GM19043 (cell line): Measurements from ENCODE around the gene ZCCHC17.
"Not testable (repeated sequence)": the region's sequence is repeated elsewhere in the genome, so short reads cannot be mapped to it uniquely, and the experiment has no call there.

Source experiments
- ATAC-seq: cut with Tn5 transposase; IDR thresholded peaks from one replicate; pipeline ENCODE4 v1.9.1; 2021; ENCODE audit warnings: low read depth; ENCODE audit not compliant: unreplicated experiment

ZCCHC17 gene

GRCh38 chr1:31366796-31367195 is 70.0 kb downstream of the ZCCHC17 start:
- ATAC-seq: no peak

GRCh38 chr1:31368611-31369107 is 71.8 kb downstream of the ZCCHC17 start:
- no peak for ATAC-seq

- no peak for ATAC-seq
These were observed 73.2 kb downstream of the ZCCHC17 start for GRCh38 chr1:31370021-31370420.

- no peak for ATAC-seq
These were observed 73.7 kb downstream of the ZCCHC17 start for GRCh38 chr1:31370565-31370964.

GRCh38 chr1:31371121-31371959 is 74.5 kb downstream of the ZCCHC17 start:
- no peak for ATAC-seq

GRCh38 chr1:31372051-31372450 is 75.2 kb downstream of the ZCCHC17 start:
- no peak for ATAC-seq

- no peak for ATAC-seq
These were observed 75.9 kb downstream of the ZCCHC17 start for GRCh38 chr1:31372751-31373055.

GRCh38 chr1:31373056-31373896 is 76.4 kb downstream of the ZCCHC17 start, which contains the start of gene FABP3:
FABP3 (minus strand) TSS chr1:31373076; CDS start chr1:31373014, 62 bp downstream.
- no peak for ATAC-seq

- no peak for ATAC-seq
These were observed 77.2 kb downstream of the ZCCHC17 start for GRCh38 chr1:31373897-31374486.

- ATAC-seq: no peak
These were observed 77.8 kb downstream of the ZCCHC17 start for GRCh38 chr1:31374511-31375196.

GRCh38 chr1:31376375-31377134 is 79.7 kb downstream of the ZCCHC17 start:
- ATAC-seq: no peak

GRCh38 chr1:31377364-31377863 is 80.6 kb downstream of the ZCCHC17 start:
- no peak for ATAC-seq

GRCh38 chr1:31378001-31378400 is 81.2 kb downstream of the ZCCHC17 start:
- ATAC-seq: no peak

- no peak for ATAC-seq
These were observed 83.3 kb downstream of the ZCCHC17 start for GRCh38 chr1:31380181-31380580.

- ATAC-seq: no peak
These were observed 84.8 kb downstream of the ZCCHC17 start for GRCh38 chr1:31381394-31382294.

GRCh38 chr1:31382379-31382989 is 85.7 kb downstream of the ZCCHC17 start:
- no peak for ATAC-seq

- no peak for ATAC-seq
These were observed 87.1 kb downstream of the ZCCHC17 start for GRCh38 chr1:31383967-31384366.

- ATAC-seq: not testable (repeated sequence)
These were observed 89.9 kb downstream of the ZCCHC17 start for GRCh38 chr1:31386576-31387243.
